Measurements from ENCODE around the gene SP110. TPM values are rescaled to one million over a fixed set of nuclear protein-coding genes. Genes with fewer than 3 reads are reported as not detected.
"Not testable (repeated sequence)": the region's sequence is repeated elsewhere in the genome, so short reads cannot be mapped to it uniquely, and the experiment has no call there.

SP110 gene
- total and polyA plus RNA-seq, 5 donors from 2014 or later = 74.5 to 131 (median 87.9) TPM

DNA sequence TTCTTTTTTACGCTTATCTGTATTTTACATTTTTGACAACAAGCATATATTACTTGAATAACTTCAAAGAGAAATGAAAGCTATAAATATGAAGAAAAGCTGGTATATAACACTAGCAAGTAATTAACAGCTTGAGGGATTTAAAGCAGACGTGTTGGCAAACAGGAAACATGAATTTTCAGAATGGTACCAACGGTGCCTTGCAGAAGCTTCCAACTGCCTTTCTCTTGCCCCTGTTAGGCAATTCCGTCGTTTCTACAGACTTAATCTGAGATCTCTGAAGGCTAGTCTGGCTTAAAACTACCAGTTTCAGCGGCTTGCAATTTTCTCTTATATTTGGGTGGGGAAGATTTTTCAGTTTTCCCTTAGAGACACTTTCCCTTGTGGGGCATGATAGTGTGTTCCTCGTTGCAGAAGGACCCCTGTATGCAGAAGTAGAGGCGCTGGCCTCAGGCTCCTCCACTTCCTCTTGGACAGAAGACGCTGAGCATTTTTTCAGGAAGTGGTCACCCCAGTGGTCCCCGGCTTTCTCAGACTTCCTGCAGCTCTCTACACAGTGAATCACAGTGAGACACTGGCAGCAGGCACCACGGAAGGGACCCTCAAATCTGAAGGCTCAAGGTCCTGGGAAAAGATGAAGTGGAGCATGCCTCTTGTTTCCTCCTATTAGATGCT lies 94.9 kb downstream of the SP110 start:
- peak in 1 of 3 donors; percentile 18 for DNase-seq
- peaks cover 0 to 5% (median 0%) of the 10 kb centered on the region in 7 donors for H3K9me3 Mint-ChIP-seq
- H3K36me3 ChIP-seq (ENCODE audit: control insufficient read depth, insufficient read depth, low read length) = no peaks in the 10 kb centered on the region
- peaks cover 34% of the 10 kb centered on the region for H3K27me3 Mint-ChIP-seq
- peaks cover 8% of the 10 kb centered on the region for H3K27me3 ChIP-seq (ENCODE audit: control insufficient read depth, insufficient read depth, low read length)
- H3K4me1 ChIP-seq (ENCODE audit: control insufficient read depth, insufficient read depth, low read length, poor library complexity, severe bottlenecking) = no peaks in the 10 kb centered on the region
- no peak overlapping the region for H3K27ac Mint-ChIP-seq
- no peaks in the 10 kb centered on the region for H3K9me3 ChIP-seq (ENCODE audit: control insufficient read depth in 2 of 2, low read length in 2 of 2)
- no peak overlapping the region for H3K27ac ChIP-seq (ENCODE audit: insufficient read depth, low read length, poor library complexity, severe bottlenecking)
- no peak overlapping the region for H3K4me3 ChIP-seq (ENCODE audit: low read depth, low read length)
- H3K4me1 Mint-ChIP-seq = peaks cover 0 to 14% (median 7%) of the 10 kb centered on the region in 4 donors
- peaks cover 5% of the 10 kb centered on the region for H3K36me3 Mint-ChIP-seq
- no peak for ATAC-seq (ENCODE audit: low read depth in 2 of 2)
- H3K4me3 Mint-ChIP-seq = no peak overlapping the region

DNA sequence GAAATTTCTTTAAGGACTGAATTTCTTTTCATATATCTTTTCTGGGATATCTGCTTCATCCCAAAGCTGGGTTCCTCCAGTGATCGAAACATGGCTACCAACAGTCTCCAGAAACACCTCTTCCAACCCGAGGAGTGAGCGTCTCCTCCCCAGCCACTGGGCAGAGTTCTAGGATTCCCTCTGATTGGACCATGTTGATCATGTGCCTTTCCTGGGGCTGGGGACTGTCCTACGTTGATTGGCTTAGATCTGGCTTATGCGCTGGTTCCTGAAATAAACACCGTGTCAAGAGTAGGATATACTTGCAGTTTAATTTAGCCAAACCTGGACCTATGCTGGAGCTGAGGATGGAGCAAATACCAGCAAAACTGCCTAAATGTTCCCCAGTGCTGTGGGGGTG lies 95.5 kb downstream of the SP110 start:
- Histone ChIP-seq H3K9me3 (ENCODE audit: control insufficient read depth in 2 of 2, low read length in 2 of 2) (no peaks in the 10 kb centered on the region), H3K36me3 (ENCODE audit: control insufficient read depth, insufficient read depth, low read length) (no peaks in the 10 kb centered on the region), H3K4me1 (ENCODE audit: control insufficient read depth, insufficient read depth, low read length, poor library complexity, severe bottlenecking) (no peaks in the 10 kb centered on the region), H3K27ac (ENCODE audit: insufficient read depth, low read length, poor library complexity, severe bottlenecking) (no peak overlapping the region), H3K27me3 (ENCODE audit: control insufficient read depth, insufficient read depth, low read length) (peaks cover 8% of the 10 kb centered on the region), H3K4me3 (ENCODE audit: low read depth, low read length) (no peak overlapping the region)
- no peak for DNase-seq
- H3K27ac Mint-ChIP-seq = no peak overlapping the region
- peaks cover 8% of the 10 kb centered on the region for H3K36me3 Mint-ChIP-seq
- H3K4me1 Mint-ChIP-seq = peaks cover 0 to 14% (median 7%) of the 10 kb centered on the region in 4 donors
- no peak overlapping the region for H3K4me3 Mint-ChIP-seq
- ATAC-seq (ENCODE audit: low read depth in 2 of 2) = no peak
- H3K27me3 Mint-ChIP-seq = peaks cover 32% of the 10 kb centered on the region
- peaks cover 0 to 5% (median 1%) of the 10 kb centered on the region in 7 donors for H3K9me3 Mint-ChIP-seq

DNA sequence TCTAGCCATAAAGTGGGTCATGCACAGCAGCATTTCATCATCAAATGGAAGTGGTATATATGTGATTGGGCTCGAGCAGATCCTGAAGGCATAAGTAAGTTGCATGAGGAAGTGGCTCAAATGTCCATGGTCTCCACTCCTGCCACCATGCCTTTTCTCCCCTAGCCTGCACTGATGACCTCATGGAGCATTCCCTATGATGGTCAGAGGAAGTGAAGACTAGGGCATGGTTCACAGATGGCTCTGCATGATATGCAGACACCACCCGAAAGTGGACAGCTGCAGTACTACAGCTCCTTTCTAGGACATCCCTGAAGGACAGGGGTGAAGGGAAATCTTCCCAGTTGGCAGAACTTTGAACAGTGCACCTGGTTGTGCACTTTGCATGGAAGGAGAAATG lies 99.4 kb downstream of the SP110 start:
- H3K27me3 ChIP-seq (ENCODE audit: control insufficient read depth, insufficient read depth, low read length); H3K9me3 Mint-ChIP-seq; H3K36me3 ChIP-seq (ENCODE audit: control insufficient read depth, insufficient read depth, low read length); ATAC-seq (ENCODE audit: low read depth in 2 of 2); H3K36me3 Mint-ChIP-seq; H3K4me3 ChIP-seq (ENCODE audit: low read depth, low read length); H3K9me3 ChIP-seq (ENCODE audit: control insufficient read depth in 2 of 2, low read length in 2 of 2); DNase-seq; H3K4me3 Mint-ChIP-seq; H3K4me1 ChIP-seq (ENCODE audit: control insufficient read depth, insufficient read depth, low read length, poor library complexity, severe bottlenecking); H3K27ac ChIP-seq (ENCODE audit: insufficient read depth, low read length, poor library complexity, severe bottlenecking): not testable (repeated sequence)
- H3K4me1 Mint-ChIP-seq = peaks cover 0 to 10% (median 4%) of the 10 kb centered on the region in 4 donors
- peak overlapping the region in 1 of 3 donors; percentile 84 for H3K27ac Mint-ChIP-seq
- H3K27me3 Mint-ChIP-seq = peaks cover 17% of the 10 kb centered on the region

DNA sequence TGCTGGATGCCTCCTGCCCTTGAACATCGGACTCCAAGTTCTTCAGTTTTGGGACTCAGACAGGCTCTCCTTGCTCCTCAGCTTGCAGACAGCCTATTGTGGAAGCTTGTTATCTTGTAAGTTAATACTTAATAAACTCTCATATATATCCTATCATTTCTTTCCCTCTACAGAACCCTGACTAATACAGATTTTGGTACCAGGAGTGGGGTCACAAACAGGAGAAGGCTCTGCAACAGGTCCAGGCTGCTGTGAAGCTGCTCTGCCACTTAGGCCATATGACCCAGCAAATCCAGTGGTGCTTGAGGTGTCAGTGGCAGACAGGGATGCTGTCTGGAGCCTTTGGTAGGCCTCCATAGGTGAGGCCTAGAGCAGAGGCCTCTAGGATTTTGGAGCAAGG lies 100.0 kb downstream of the SP110 start:
- H3K9me3 ChIP-seq (ENCODE audit: control insufficient read depth in 2 of 2, low read length in 2 of 2); H3K4me1 ChIP-seq (ENCODE audit: control insufficient read depth, insufficient read depth, low read length, poor library complexity, severe bottlenecking); H3K27ac ChIP-seq (ENCODE audit: insufficient read depth, low read length, poor library complexity, severe bottlenecking); DNase-seq; ATAC-seq (ENCODE audit: low read depth in 2 of 2); H3K9me3 Mint-ChIP-seq; H3K36me3 Mint-ChIP-seq; H3K4me3 ChIP-seq (ENCODE audit: low read depth, low read length); H3K27ac Mint-ChIP-seq; H3K4me1 Mint-ChIP-seq; H3K36me3 ChIP-seq (ENCODE audit: control insufficient read depth, insufficient read depth, low read length); H3K4me3 Mint-ChIP-seq; H3K27me3 ChIP-seq (ENCODE audit: control insufficient read depth, insufficient read depth, low read length): not testable (repeated sequence)
- peaks cover 21% of the 10 kb centered on the region for H3K27me3 Mint-ChIP-seq

Other genes with a start within 250 kb of the SP110 start
- not detected for gene SLC16A14, start 151.1 kb downstream of the SP110 start, total RNA-seq
- gene SLC16A14, start 151.1 kb downstream of the SP110 start, polyA plus RNA-seq = under 1 TPM in 2 of 4 donors, not detected in 2; 0.10 to 0.14 TPM
- gene SP140, start 5.8 kb upstream of the SP110 start, total RNA-seq = 100 TPM
- gene SP140, start 5.8 kb upstream of the SP110 start, polyA plus RNA-seq = 10 to 100 TPM; 22.4 to 35.4 (median 28.2) TPM
- 68.5 TPM for gene SP140L, start 107.2 kb upstream of the SP110 start, total RNA-seq
- gene SP140L, start 107.2 kb upstream of the SP110 start, polyA plus RNA-seq = 10 to 100 TPM; 14.3 to 25.9 (median 22.6) TPM
- gene SP100, start 196.2 kb upstream of the SP110 start, total RNA-seq = 335 TPM
- gene SP100, start 196.2 kb upstream of the SP110 start, polyA plus RNA-seq = 100 to 1,000 TPM; 116 to 130 (median 122) TPM

Data from CD4-positive, CD25-positive, alpha-beta regulatory T cell (primary cell).